SU-DHL-6 (cell line): ENCODE results near the gene MBP.

Source experiments
- H2AFZ ChIP-seq: fragments of 200-600 bp; sonication (generic); 2 replicates; pipeline ENCODE4 v1.6.1; 2014; ENCODE audit warnings: low read depth, mild to moderate bottlenecking, moderate library complexity, mixed read lengths, antibody characterized with exemption, low read length; ENCODE audit not compliant: severe bottlenecking
- H3F3A ChIP-seq: fragments of 200-600 bp; shearing (Covaris generic); 2 replicates; pipeline ENCODE4 v1.6.0; 2016; ENCODE audit warnings: antibody characterized with exemption, mild to moderate bottlenecking; ENCODE audit not compliant: insufficient read depth
- H3K27ac ChIP-seq: fragments of 200-600 bp; sonication (generic); 2 replicates; pipeline ENCODE4 v1.5.1; 2016; ENCODE audit warnings: low read depth, mild to moderate bottlenecking, low read length, moderate library complexity, mixed read lengths
- H3K27me3 ChIP-seq: fragments of 200-600 bp; sonication (generic), shearing (Covaris generic); 2 replicates; pipeline ENCODE4 v1.6.0; 2014; ENCODE audit warnings: mild to moderate bottlenecking, low read length
- H3K36me3 ChIP-seq: fragments of 200-600 bp; sonication (generic); 2 replicates; pipeline ENCODE4 v1.6.1; 2014; ENCODE audit warnings: mild to moderate bottlenecking, low read length, mixed read lengths
- H3K4me2 ChIP-seq: fragments of 300-600, 200-600 bp; shearing (Covaris generic), sonication (generic); 2 replicates; pipeline ENCODE4 v1.6.0; 2014; ENCODE audit warnings: low read length, low read depth, mild to moderate bottlenecking; ENCODE audit not compliant: poor library complexity, severe bottlenecking
- H3K4me3 ChIP-seq: fragments of 200-600 bp; sonication (generic); 2 replicates; pipeline ENCODE4 v1.5.1; 2014; ENCODE audit warnings: antibody characterized with exemption, low read length, mild to moderate bottlenecking, mixed read lengths; ENCODE audit not compliant: insufficient read depth, poor library complexity, severe bottlenecking
- H3K79me2 ChIP-seq: fragments of 200-600 bp; sonication (generic); 2 replicates; pipeline ENCODE4 v1.6.1; 2014; ENCODE audit warnings: mild to moderate bottlenecking, low read length, moderate library complexity; ENCODE audit not compliant: insufficient read depth
- H3K9ac ChIP-seq: fragments of 200-600 bp; sonication (generic); 2 replicates; pipeline ENCODE4 v1.7.0; 2014; ENCODE audit warnings: mild to moderate bottlenecking, low read length
- H3K9me2 ChIP-seq: fragments of 200-600 bp; sonication (generic); replicated peaks from 2 replicates; pipeline ENCODE4 v1.6.1; 2014; ENCODE audit warnings: low read length; ENCODE audit not compliant: insufficient read depth
- H3K9me3 ChIP-seq: fragments of 200-600 bp; sonication (generic); 2 replicates; pipeline ENCODE4 v1.6.1; 2014; ENCODE audit warnings: low read length, mixed read lengths; ENCODE audit not compliant: insufficient read depth
- H4K20me1 ChIP-seq: fragments of 200-600 bp; sonication (generic); 2 replicates; pipeline ENCODE4 v1.6.1; 2014; ENCODE audit warnings: low read depth, mild to moderate bottlenecking, antibody characterized with exemption, low read length, moderate library complexity, mixed read lengths
- EZH2phosphoT487 ChIP-seq: fragments of 200-600 bp; sonication (generic), shearing (Covaris generic); conservative IDR thresholded peaks from 2 replicates; pipeline ENCODE4 v1.6.1; 2018; ENCODE audit warnings: mild to moderate bottlenecking, antibody characterized with exemption, low read length, moderate library complexity, mixed read lengths
- TF ChIP-seq, protein P1 (sequence below): fragments of 200-600 bp; sonication (generic); IDR thresholded peaks from one replicate; pipeline ENCODE4 v1.5.1; 2017; ENCODE audit warnings: antibody characterized with exemption, mild to moderate bottlenecking, low read length, moderate library complexity; ENCODE audit not compliant: insufficient read depth, poor library complexity, severe bottlenecking

MBP gene

DNA sequence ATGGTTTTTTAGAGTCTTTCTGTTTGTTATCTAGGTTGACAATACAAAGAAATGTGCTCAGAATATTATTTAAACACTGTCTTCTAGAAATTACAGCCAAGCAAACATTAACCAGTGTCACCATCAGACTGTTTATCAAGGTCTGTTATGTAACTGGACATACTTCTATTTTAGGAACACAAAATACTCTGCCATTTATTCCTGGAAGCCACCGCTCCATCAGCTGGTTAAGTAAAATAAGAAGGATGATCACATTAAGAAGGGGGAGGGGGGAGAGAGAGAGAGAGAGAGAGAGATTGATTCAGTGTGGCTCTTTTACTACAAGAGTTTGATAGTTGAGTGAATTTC lies 47.9 kb downstream of the MBP start:
- Histone ChIP-seq H3K9me3 (no peaks in the 10 kb centered on the region), H3K4me3 (no peak overlapping the region), H3K36me3 (no peaks in the 10 kb centered on the region), H3F3A (peaks cover 37% of the 10 kb centered on the region), H3K9ac (no peak overlapping the region), H3K9me2 (no peaks in the 10 kb centered on the region), H2AFZ (no peak overlapping the region), H3K27ac (peak overlapping the region; percentile 17; the same call in 1 of the 2 replicates), H3K4me2 (no peak overlapping the region), H3K79me2 (peaks cover 86% of the 10 kb centered on the region), H4K20me1 (0 out of 2 replicates have a peak, but pooled peaks cover 3% of the 10 kb centered on the region), H3K27me3 (no peaks in the 10 kb centered on the region)
- no peak for TF ChIP-seq EZH2phosphoT487
- TF ChIP-seq, protein P1, sequence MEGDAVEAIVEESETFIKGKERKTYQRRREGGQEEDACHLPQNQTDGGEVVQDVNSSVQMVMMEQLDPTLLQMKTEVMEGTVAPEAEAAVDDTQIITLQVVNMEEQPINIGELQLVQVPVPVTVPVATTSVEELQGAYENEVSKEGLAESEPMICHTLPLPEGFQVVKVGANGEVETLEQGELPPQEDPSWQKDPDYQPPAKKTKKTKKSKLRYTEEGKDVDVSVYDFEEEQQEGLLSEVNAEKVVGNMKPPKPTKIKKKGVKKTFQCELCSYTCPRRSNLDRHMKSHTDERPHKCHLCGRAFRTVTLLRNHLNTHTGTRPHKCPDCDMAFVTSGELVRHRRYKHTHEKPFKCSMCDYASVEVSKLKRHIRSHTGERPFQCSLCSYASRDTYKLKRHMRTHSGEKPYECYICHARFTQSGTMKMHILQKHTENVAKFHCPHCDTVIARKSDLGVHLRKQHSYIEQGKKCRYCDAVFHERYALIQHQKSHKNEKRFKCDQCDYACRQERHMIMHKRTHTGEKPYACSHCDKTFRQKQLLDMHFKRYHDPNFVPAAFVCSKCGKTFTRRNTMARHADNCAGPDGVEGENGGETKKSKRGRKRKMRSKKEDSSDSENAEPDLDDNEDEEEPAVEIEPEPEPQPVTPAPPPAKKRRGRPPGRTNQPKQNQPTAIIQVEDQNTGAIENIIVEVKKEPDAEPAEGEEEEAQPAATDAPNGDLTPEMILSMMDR: no peak

DNA sequence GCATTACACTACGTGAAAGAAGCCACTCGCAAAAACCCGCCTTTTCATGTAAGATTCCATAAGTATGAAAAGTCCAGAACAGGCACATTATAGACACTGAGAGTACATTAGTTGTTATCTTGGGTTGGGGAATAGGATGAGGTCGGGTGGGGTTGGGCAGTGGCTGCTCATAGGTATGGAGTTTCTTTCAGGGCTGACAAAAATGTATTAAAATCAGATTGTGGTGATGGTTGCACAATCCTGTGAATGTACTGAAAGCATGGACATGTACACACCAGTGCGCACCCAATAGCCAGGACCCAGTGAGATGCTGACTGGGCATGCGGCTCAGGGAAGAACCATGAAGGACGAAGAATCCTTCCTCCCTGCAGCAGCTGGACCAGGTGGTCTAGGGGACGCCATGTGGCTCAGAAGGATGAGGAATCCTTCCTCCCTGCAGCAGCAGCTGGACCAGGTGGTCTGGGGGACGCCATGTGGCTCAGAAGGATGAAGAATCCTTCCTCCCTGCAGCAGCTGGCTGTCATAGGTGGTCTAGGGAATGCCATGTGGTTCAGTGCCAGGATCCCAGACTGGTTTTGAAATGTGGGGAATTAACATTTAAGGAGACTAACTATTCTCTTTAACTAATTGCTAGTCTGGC lies 50.1 kb downstream of the MBP start:
- H3K4me2 ChIP-seq: no peak overlapping the region

DNA sequence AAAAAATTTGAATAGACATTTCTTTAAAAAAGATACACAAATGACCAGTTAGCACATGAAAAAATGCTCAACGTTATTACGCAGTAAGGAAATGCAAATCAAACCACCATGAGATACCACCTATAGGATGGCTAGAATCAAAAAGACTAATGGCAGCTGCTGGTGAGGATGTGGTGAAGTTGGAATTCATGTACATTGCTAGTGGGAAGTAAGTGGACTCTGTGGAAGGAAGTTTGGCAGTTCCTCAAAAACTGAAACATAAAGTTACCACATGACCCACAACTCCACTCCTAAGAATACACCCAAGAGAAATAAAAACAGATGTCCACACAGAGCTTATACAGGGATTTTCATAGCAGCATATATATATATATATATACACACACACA lies 51.2 kb downstream of the MBP start:
- no peak overlapping the region for H3K9ac ChIP-seq
- H3K4me3 ChIP-seq: no peak overlapping the region
- H3K9me2 ChIP-seq: no peaks in the 10 kb centered on the region
- H3K79me2 ChIP-seq: peaks cover 83% of the 10 kb centered on the region
- H2AFZ ChIP-seq: no peak overlapping the region
- peak overlapping the region; percentile 90 for H3K27ac ChIP-seq
- 0 out of 2 replicates have a peak, but pooled peaks cover 3% of the 10 kb centered on the region for H4K20me1 ChIP-seq
- no peaks in the 10 kb centered on the region for H3K9me3 ChIP-seq
- no peaks in the 10 kb centered on the region for H3K36me3 ChIP-seq
- H3F3A ChIP-seq: peaks cover 38% of the 10 kb centered on the region
- TF ChIP-seq EZH2phosphoT487: no peak
- TF ChIP-seq, protein P1: no peak
- peak overlapping the region; percentile 69 for H3K4me2 ChIP-seq
- H3K27me3 ChIP-seq: no peaks in the 10 kb centered on the region

More for the DNA sequence above, 50.1 kb downstream of the MBP start:
- Histone ChIP-seq H3K27me3 (no peaks in the 10 kb centered on the region), H2AFZ (no peak overlapping the region), H3F3A (peaks cover 38% of the 10 kb centered on the region), H3K9me2 (no peaks in the 10 kb centered on the region), H3K27ac (no peak overlapping the region), H3K4me3 (no peak overlapping the region), H3K36me3 (no peaks in the 10 kb centered on the region), H3K79me2 (peaks cover 86% of the 10 kb centered on the region), H3K9me3 (no peaks in the 10 kb centered on the region), H4K20me1 (0 out of 2 replicates have a peak, but pooled peaks cover 3% of the 10 kb centered on the region), H3K9ac (no peak overlapping the region)
- no peak for TF ChIP-seq EZH2phosphoT487
- TF ChIP-seq, protein P1: no peak
